Vagina (tissue), 2 donors: ENCODE measurements around the gene HSPA12A. TPM values are rescaled to one million over a fixed set of nuclear protein-coding genes. Genes with fewer than 3 reads are reported as not detected.

Experiments used
- DNase-seq, 2 donors: peaks; one replicate each; pipeline ENCODE4 v3.0.0-alpha.2; 2017; ENCODE audit errors: extremely low spot score in 2 of 2
- H3K27ac ChIP-seq: fragments of 200-600 bp; sonication (generic); one replicate; pipeline ENCODE4 v1.5.1; 2019
- H3K27me3 ChIP-seq: fragments of 200-600 bp; sonication (generic); one replicate; pipeline ENCODE4 v1.5.1; 2019
- H3K36me3 ChIP-seq, 2 donors: fragments of 200-600 bp; sonication (generic); one replicate each; pipeline ENCODE4 v1.5.1; 2017 to 2019
- H3K4me1 ChIP-seq: fragments of 200-600 bp; sonication (generic); one replicate; pipeline ENCODE4 v1.5.1; 2019
- H3K4me3 ChIP-seq, 2 donors: fragments of 200-600 bp; sonication (generic); 1 replicate in 1 of 2; 2 replicates in 1 of 2; pipeline ENCODE4 v1.5.1; 2016 to 2019
- H3K9me3 ChIP-seq: fragments of 200-600 bp; sonication (generic); one replicate; pipeline ENCODE4 v1.5.1; 2019
- POLR2A ChIP-seq, 2 donors: fragments of 450-650 bp; IDR thresholded peaks; one replicate each; pipeline ENCODE4 v1.6.1; 2017; ENCODE audit warnings: antibody characterized with exemption in 2 of 2, mild to moderate bottlenecking in 2 of 2, moderate library complexity in 2 of 2
- POLR2AphosphoS5 ChIP-seq, 2 donors: sonication (generic); formaldehyde crosslinking; IDR thresholded peaks; one replicate each; pipeline ENCODE4 v1.9.0; 2017; ENCODE audit warnings: antibody characterized with exemption in 2 of 2, mild to moderate bottlenecking in 2 of 2, low read depth in 1 of 2; ENCODE audit not compliant: insufficient read depth in 1 of 2
- intact Hi-C: fragments of 100-400 bp; cut with DNase I; formaldehyde crosslinking; loops from one replicate; pipeline ENCODE4 v1.15.1; 2023
- total RNA-seq: library from RNA; depleted of rRNA; stranded (reverse); fragments of >200 nt; gene quantifications from one replicate; pipeline ENCODE4 v1.2.3, GENCODE V29; 2016
- TF ChIP-seq, protein P1 (sequence below), 3 experiments: fragments of 450-650 bp in 2 of 3; fragments of 200-600 bp in 1 of 3; sonication (generic) in 1 of 3; IDR thresholded peaks; one replicate each; pipeline ENCODE4 v1.5.1; 2017 to 2019; ENCODE audit warnings: antibody characterized with exemption in 3 of 3, mild to moderate bottlenecking in 2 of 3, moderate library complexity in 2 of 3

The HSPA12A gene
- total RNA-seq, 1 donor from 2014 or later: 28.7 TPM

DNA sequence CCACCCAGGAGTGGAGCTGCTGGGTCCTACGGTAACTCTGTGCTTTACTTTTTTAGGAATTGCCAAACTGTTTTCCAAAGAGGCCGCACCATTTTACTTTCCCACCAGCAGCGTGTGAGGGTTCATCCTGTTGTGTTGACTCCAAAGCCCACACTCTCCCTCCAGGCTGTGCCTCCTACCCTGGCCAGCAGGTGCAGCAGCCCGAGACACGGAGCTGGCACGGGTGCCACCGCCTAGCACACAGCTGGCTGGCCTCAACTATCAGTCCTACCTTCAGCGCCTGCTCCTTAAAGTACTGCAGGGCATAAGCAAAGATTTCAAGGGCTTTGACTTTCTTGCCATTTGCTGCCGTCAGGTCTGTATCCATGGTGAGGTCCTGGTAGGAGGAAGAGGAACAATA, 44.0 kb downstream of the HSPA12A start:
- Histone ChIP-seq H3K36me3 (no peaks in the 10 kb centered on the region), H3K27me3 (no peaks in the 10 kb centered on the region), H3K4me3 (no peak overlapping the region), H3K4me1 (no peaks in the 10 kb centered on the region), H3K27ac (no peak overlapping the region), H3K9me3 (no peaks in the 10 kb centered on the region)
- no peak for DNase-seq
- intact Hi-C loops: no loop called here
- TF ChIP-seq POLR2A (IDR thresholded peaks at IDR 0.05): no peak
- no peak for TF ChIP-seq POLR2AphosphoS5 (IDR thresholded peaks at IDR 0.05; ENCODE audit: insufficient read depth in 1 of 2, low read depth in 1 of 2)
- TF ChIP-seq, protein P1, sequence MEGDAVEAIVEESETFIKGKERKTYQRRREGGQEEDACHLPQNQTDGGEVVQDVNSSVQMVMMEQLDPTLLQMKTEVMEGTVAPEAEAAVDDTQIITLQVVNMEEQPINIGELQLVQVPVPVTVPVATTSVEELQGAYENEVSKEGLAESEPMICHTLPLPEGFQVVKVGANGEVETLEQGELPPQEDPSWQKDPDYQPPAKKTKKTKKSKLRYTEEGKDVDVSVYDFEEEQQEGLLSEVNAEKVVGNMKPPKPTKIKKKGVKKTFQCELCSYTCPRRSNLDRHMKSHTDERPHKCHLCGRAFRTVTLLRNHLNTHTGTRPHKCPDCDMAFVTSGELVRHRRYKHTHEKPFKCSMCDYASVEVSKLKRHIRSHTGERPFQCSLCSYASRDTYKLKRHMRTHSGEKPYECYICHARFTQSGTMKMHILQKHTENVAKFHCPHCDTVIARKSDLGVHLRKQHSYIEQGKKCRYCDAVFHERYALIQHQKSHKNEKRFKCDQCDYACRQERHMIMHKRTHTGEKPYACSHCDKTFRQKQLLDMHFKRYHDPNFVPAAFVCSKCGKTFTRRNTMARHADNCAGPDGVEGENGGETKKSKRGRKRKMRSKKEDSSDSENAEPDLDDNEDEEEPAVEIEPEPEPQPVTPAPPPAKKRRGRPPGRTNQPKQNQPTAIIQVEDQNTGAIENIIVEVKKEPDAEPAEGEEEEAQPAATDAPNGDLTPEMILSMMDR (IDR thresholded peaks at IDR 0.05): no peak

DNA sequence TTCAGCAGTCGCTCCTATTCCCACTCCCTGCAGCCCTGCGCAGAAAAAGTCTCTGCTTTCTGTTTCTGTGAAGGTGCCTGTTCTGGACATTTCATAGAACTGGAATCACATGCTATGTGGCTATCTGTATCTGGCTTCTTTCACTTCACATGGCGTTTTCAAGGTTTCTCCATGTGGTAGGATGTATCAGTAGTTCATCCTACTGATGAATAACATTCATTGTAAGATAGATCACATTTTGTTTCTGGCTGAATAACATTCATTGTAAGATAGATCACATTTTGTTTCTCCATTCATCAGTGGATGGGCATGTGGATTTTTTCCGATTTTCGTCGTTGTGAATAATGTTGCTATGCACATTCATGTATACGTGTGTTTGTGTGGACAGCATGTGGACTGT, 44.5 kb downstream of the HSPA12A start:
- no peak overlapping the region for H3K4me3 ChIP-seq
- no peak overlapping the region for H3K27ac ChIP-seq
- no peaks in the 10 kb centered on the region for H3K4me1 ChIP-seq
- no peak for DNase-seq
- no peaks in the 10 kb centered on the region for H3K9me3 ChIP-seq
- H3K36me3 ChIP-seq: no peaks in the 10 kb centered on the region
- intact Hi-C loops: no loop called here
- no peaks in the 10 kb centered on the region for H3K27me3 ChIP-seq
- no peak for TF ChIP-seq POLR2A (IDR thresholded peaks at IDR 0.05)
- TF ChIP-seq POLR2AphosphoS5 (IDR thresholded peaks at IDR 0.05; ENCODE audit: insufficient read depth in 1 of 2, low read depth in 1 of 2): no peak
- TF ChIP-seq, protein P1 (IDR thresholded peaks at IDR 0.05): no peak

DNA sequence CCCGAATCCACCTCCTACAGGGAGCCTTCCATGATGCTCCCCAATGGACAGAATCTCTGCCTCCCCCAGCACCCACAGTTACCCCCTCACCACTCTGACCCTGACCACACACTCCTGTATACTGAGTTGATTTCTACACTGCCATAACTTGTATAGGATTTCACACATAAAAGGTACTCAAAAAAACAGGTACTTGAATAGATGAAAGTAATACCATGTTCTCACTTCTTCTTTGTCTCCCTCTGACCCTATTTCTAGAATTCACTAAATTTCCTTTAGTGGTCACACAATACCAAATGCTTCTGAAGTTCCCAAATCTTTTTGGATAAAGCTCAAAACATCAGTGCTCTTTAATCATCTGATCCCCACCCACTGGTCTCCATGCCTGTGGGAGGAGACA, 45.4 kb downstream of the HSPA12A start:
- no peak for DNase-seq
- H3K27me3 ChIP-seq: no peaks in the 10 kb centered on the region

DNA sequence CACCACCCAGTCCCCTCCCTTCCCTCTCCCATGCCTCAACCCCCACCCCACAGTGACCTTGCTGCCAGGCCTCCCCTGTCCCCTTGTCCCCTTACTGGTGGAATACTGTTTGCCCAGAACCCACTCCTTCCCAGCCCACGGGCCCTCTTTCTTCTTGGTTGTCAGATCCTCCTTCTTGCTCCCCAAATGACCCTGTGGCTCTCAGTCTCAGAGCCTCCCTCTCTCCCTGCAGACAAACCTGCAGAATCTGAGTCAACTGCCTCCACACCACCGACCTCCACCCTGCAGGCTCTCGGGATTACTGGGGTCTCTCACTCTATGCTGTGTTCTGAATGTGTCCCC, 47.5 kb downstream of the HSPA12A start:
- intact Hi-C loops: no loop called here
- Histone ChIP-seq H3K9me3 (no peaks in the 10 kb centered on the region), H3K36me3 (no peaks in the 10 kb centered on the region), H3K27me3 (no peaks in the 10 kb centered on the region), H3K4me1 (no peaks in the 10 kb centered on the region), H3K27ac (no peak overlapping the region), H3K4me3 (no peak overlapping the region)
- TF ChIP-seq POLR2AphosphoS5 (IDR thresholded peaks at IDR 0.05; ENCODE audit: insufficient read depth in 1 of 2, low read depth in 1 of 2): no peak
- TF ChIP-seq, protein P1 (IDR thresholded peaks at IDR 0.05): no peak
- TF ChIP-seq POLR2A (IDR thresholded peaks at IDR 0.05): no peak
- no peak for DNase-seq

More for the DNA sequence above, 45.4 kb downstream of the HSPA12A start:
- no peak for TF ChIP-seq POLR2AphosphoS5 (IDR thresholded peaks at IDR 0.05; ENCODE audit: insufficient read depth in 1 of 2, low read depth in 1 of 2)
- TF ChIP-seq, protein P1 (IDR thresholded peaks at IDR 0.05): no peak
- TF ChIP-seq POLR2A (IDR thresholded peaks at IDR 0.05): no peak
- Histone ChIP-seq H3K36me3 (no peaks in the 10 kb centered on the region), H3K4me1 (no peaks in the 10 kb centered on the region), H3K4me3 (no peak overlapping the region), H3K9me3 (no peaks in the 10 kb centered on the region), H3K27ac (no peak overlapping the region)
- intact Hi-C loops: no loop called here

DNA sequence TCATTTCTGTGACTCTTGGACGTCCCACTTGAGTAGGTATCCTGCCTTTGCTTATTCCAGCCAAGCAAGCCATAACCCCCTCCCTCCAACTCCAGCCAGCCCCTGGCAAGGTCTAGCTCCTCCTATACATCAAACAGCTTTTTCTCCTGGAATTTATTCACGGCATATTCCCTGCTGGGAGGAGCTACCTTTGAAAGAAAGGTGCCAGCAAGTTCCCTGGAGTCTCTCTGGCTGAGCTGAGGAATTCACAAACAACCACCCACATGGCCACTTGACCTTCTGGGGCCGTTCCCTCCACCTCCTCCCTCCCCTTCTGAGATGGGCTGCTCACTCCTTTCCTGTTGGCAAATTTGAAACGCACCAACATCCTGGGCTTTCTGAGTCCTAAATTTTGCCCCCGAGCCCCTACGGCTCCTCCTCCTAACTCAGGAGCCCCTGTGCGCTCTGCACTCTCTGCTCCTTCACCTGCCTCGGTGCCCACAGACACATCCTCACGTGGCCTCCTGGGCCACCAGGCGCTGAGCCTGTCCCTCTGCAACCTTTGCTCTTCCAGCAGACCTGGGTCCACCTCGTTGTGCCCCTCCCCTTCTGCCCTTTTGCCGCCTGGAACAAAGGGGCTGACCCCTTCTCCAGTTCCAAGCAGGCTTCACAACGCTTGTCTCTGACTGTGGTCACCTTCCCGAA, 48.0 kb downstream of the HSPA12A start:
- no peak overlapping the region for H3K27ac ChIP-seq
- intact Hi-C loops: no loop called here

More for the DNA sequence above, 48.0 kb downstream of the HSPA12A start:
- Histone ChIP-seq H3K4me3 (no peak overlapping the region), H3K4me1 (peaks cover 3% of the 10 kb centered on the region), H3K9me3 (no peaks in the 10 kb centered on the region), H3K36me3 (no peaks in the 10 kb centered on the region), H3K27me3 (no peaks in the 10 kb centered on the region)
- DNase-seq: no peak
- TF ChIP-seq POLR2A (IDR thresholded peaks at IDR 0.05) (no peak), POLR2AphosphoS5 (IDR thresholded peaks at IDR 0.05; ENCODE audit: insufficient read depth in 1 of 2, low read depth in 1 of 2) (no peak)
- TF ChIP-seq, protein P1 (IDR thresholded peaks at IDR 0.05): no peak
